H1 (cell line): Measurements from ENCODE around the gene PRR19. TPM values are rescaled to one million over a fixed set of nuclear protein-coding genes. Genes with fewer than 3 reads are reported as not detected.

ENCODE experiments used
- CTCF ChIA-PET: fragments of 300-600 bp; sonication (Branson Sonifier 250); formaldehyde crosslinking; loops from one replicate; lab custom pipeline; 2021; ENCODE audit not compliant: partially characterized antibody; lab: Charles Lee
- POLR2A ChIA-PET: fragments of 300-600 bp; sonication (Branson Sonifier 250); formaldehyde crosslinking; loops from one replicate; lab custom pipeline; 2021; ENCODE audit warnings: inconsistent platforms; ENCODE audit not compliant: partially characterized antibody; lab: Charles Lee
- DNase-seq, 2 experiments: peaks; one replicate each; pipeline versions ENCODE4 v3.0.0 to v3.0.0-alpha.2; 2010 to 2022; ENCODE audit warnings: low spot score in 2 of 2, low read depth in 1 of 2, mixed read lengths in 1 of 2
- FAIRE-seq: peaks from 2 replicates; lab custom pipeline; 2011; peaks lifted over from hg19 to GRCh38; lab: Jason Lieb, UNC
- H2AFZ ChIP-seq: 2 replicates; pipeline ENCODE4 v1.8.1; 2012; ENCODE audit warnings: low read length, inconsistent platforms
- H2AK5ac ChIP-seq: 2 replicates; pipeline ENCODE4 v1.6.1; 2013; ENCODE audit warnings: low read depth, low read length
- H2BK120ac ChIP-seq: replicated peaks from 2 replicates; pipeline ENCODE3; 2013; ENCODE audit warnings: low read depth, low read length, inconsistent platforms
- H2BK12ac ChIP-seq: 2 replicates; pipeline ENCODE4 v1.6.1; 2013; ENCODE audit warnings: low read depth, low read length
- H2BK15ac ChIP-seq: 2 replicates; pipeline ENCODE4 v1.6.1; 2013; ENCODE audit warnings: low read length
- H2BK20ac ChIP-seq: 2 replicates; pipeline ENCODE4 v1.6.1; 2013; ENCODE audit warnings: low read length
- H2BK5ac ChIP-seq: 2 replicates; pipeline ENCODE4 v1.6.1; 2013; ENCODE audit warnings: low read depth, low read length
- H3K14ac ChIP-seq: 2 replicates; pipeline ENCODE4 v1.6.1; 2013; ENCODE audit warnings: inconsistent platforms; ENCODE audit not compliant: insufficient read length
- H3K18ac ChIP-seq: 2 replicates; pipeline ENCODE4 v1.6.1; 2013; ENCODE audit warnings: low read length; ENCODE audit errors: extremely low read depth
- H3K23ac ChIP-seq: 2 replicates; pipeline ENCODE4 v1.6.1; 2013; ENCODE audit warnings: inconsistent platforms; ENCODE audit not compliant: insufficient read length
- H3K23me2 ChIP-seq: 2 replicates; pipeline ENCODE4 v1.6.1; 2013; ENCODE audit warnings: low read depth, low read length
- H3K27ac ChIP-seq: 2 replicates; pipeline ENCODE4 v1.6.1; 2011; ENCODE audit warnings: low read depth, low read length, inconsistent platforms
- H3K27me3 ChIP-seq, 4 experiments: replicated peaks in 1 of 4; 1 replicate in 1 of 4; 2 replicates in 3 of 4; pipeline versions ENCODE4 v1.6.1 to v1.8.1; 2011 to 2013; ENCODE audit warnings: low read length in 3 of 4, mild to moderate bottlenecking in 3 of 4, inconsistent platforms in 2 of 4, mixed read lengths in 2 of 4, moderate library complexity in 1 of 4; ENCODE audit not compliant: control insufficient read depth in 3 of 4, insufficient read depth in 3 of 4; ENCODE audit errors: extremely low read depth in 1 of 4
- H3K36me3 ChIP-seq, 4 experiments: 2 replicates each; pipeline versions ENCODE4 v1.6.1 to v1.8.1; 2011 to 2013; ENCODE audit warnings: mild to moderate bottlenecking in 4 of 4, low read length in 3 of 4, moderate library complexity in 2 of 4, control low read depth in 1 of 4, inconsistent platforms in 1 of 4; ENCODE audit not compliant: insufficient read depth in 4 of 4, control insufficient read depth in 2 of 4
- H3K4ac ChIP-seq: replicated peaks from 2 replicates; pipeline ENCODE3; 2013; ENCODE audit warnings: low read length, low read depth, mixed read lengths, inconsistent platforms; ENCODE audit not compliant: insufficient read length
- H3K4me1 ChIP-seq, 4 experiments: replicated peaks in 1 of 4; 1 replicate in 1 of 4; 2 replicates in 3 of 4; pipeline versions ENCODE4 v1.6.1 to v1.8.1; 2011 to 2013; ENCODE audit warnings: low read length in 3 of 4, inconsistent platforms in 2 of 4, mixed read lengths in 1 of 4; ENCODE audit not compliant: insufficient read depth in 4 of 4, control insufficient read depth in 3 of 4
- H3K4me2 ChIP-seq, 2 experiments: 2 replicates each; pipeline versions ENCODE4 v1.6.1 to v1.8.1; 2011 to 2013; ENCODE audit warnings: low read depth in 2 of 2, low read length in 2 of 2, control low read depth in 1 of 2, inconsistent platforms in 1 of 2, mild to moderate bottlenecking in 1 of 2; ENCODE audit not compliant: insufficient read depth in 1 of 2
- H3K4me3 ChIP-seq, 4 experiments: fragments of 200-600, 300-600 bp in 1 of 4; sonication (generic), shearing (Covaris generic), sonication (Bioruptor Twin) in 1 of 4; 2 replicates each; pipeline versions ENCODE4 v1.5.1 to v1.8.1; 2011 to 2016; ENCODE audit warnings: low read length in 4 of 4, low read depth in 3 of 4, control low read depth in 2 of 4, inconsistent platforms in 2 of 4, mild to moderate bottlenecking in 2 of 4, mixed read lengths in 1 of 4, moderate library complexity in 1 of 4; ENCODE audit not compliant: insufficient read depth in 2 of 4; ENCODE audit errors: extremely low read depth in 1 of 4
- H3K56ac ChIP-seq: replicated peaks from 2 replicates; pipeline ENCODE3; 2013; ENCODE audit warnings: low read depth, mild to moderate bottlenecking, mixed read lengths, low read length, inconsistent platforms; ENCODE audit not compliant: insufficient read length
- H3K79me1 ChIP-seq: 2 replicates; pipeline ENCODE4 v1.6.1; 2013; ENCODE audit warnings: low read depth, low read length, control low read depth
- H3K79me2 ChIP-seq, 2 experiments: 2 replicates each; pipeline versions ENCODE4 v1.6.1 to v1.8.1; 2012 to 2013; ENCODE audit warnings: low read length in 2 of 2, mild to moderate bottlenecking in 2 of 2, inconsistent platforms in 1 of 2; ENCODE audit not compliant: insufficient read depth in 2 of 2, control insufficient read depth in 1 of 2
- H3K9ac ChIP-seq, 4 experiments: replicated peaks in 1 of 4; 1 replicate in 1 of 4; 2 replicates in 3 of 4; pipeline versions ENCODE4 v1.6.1 to v1.8.1; 2011 to 2013; ENCODE audit warnings: low read depth in 3 of 4, low read length in 3 of 4, control low read depth in 2 of 4, mild to moderate bottlenecking in 2 of 4, moderate library complexity in 2 of 4, inconsistent platforms in 1 of 4; ENCODE audit errors: extremely low read depth in 1 of 4
- H3K9me3 ChIP-seq, 2 experiments: 2 replicates each; pipeline versions ENCODE4 v1.6.1 to v1.8.1; 2012 to 2013; ENCODE audit warnings: mild to moderate bottlenecking in 2 of 2, moderate library complexity in 2 of 2, control low read depth in 1 of 2, inconsistent platforms in 1 of 2, low read depth in 1 of 2, low read length in 1 of 2, mixed read lengths in 1 of 2; ENCODE audit not compliant: insufficient read depth in 2 of 2
- H4K20me1 ChIP-seq, 2 experiments: replicated peaks in 1 of 2; 2 replicates each; pipeline versions ENCODE3 to v1.8.1; 2011 to 2013; ENCODE audit warnings: inconsistent platforms in 2 of 2, low read length in 2 of 2, mild to moderate bottlenecking in 1 of 2; ENCODE audit not compliant: insufficient read depth in 2 of 2, control insufficient read depth in 1 of 2
- H4K5ac ChIP-seq: 2 replicates; pipeline ENCODE4 v1.6.1; 2013; ENCODE audit warnings: low read length, low read depth, mixed read lengths, inconsistent platforms; ENCODE audit not compliant: insufficient read length
- H4K8ac ChIP-seq: 2 replicates; pipeline ENCODE4 v1.8.0; 2013; ENCODE audit warnings: mild to moderate bottlenecking, moderate library complexity, low read length, inconsistent platforms; ENCODE audit not compliant: insufficient read depth; ENCODE audit errors: extremely low read depth
- H4K91ac ChIP-seq: replicated peaks from 2 replicates; pipeline ENCODE3; 2013; ENCODE audit warnings: low read length, mixed read lengths, inconsistent platforms; ENCODE audit not compliant: insufficient read length
- WGBS, 2 experiments: shearing (Covaris generic) in 1 of 2; methylation state at CpG; one replicate each; pipeline versions ENCODE4 v1.1.6 to v1.1.7; 2013 to 2015; ENCODE audit warnings: low lambda C conversion rate in 2 of 2, mixed read lengths in 2 of 2, inconsistent platforms in 1 of 2, low coverage in 1 of 2, missing lambda C conversion rate in 1 of 2; ENCODE audit not compliant: insufficient replicate concordance in 2 of 2, insufficient coverage in 1 of 2, insufficient read length in 1 of 2; ENCODE audit errors: extremely low coverage in 1 of 2, missing lambda C conversion rate in 1 of 2; 5-methylcytosine and 5-hydroxymethylcytosine counted together
- polyA plus RNA-seq, 7 experiments: library from polyadenylated mRNA; depleted of rRNA in 3 of 7; stranded (reverse) in 5 of 7; unstranded in 2 of 7; fragments of >200 nt in 5 of 7; fragments of 200-250 nt in 2 of 7; gene quantifications; 1 replicate in 5 of 7; 2 replicates in 1 of 7; 4 replicates in 1 of 7; pipeline versions ENCODE4 v1.2.1 to v1.2.3, GENCODE V29; 2011 to 2013; ENCODE audit warnings: missing spikeins in 2 of 7, mixed read lengths in 2 of 7
- total RNA-seq: library from RNA; stranded (reverse); fragmentation: NEBNext Ultra II Directional; extraction: Animal tissue kit (Norgen Biotek cat#: 25700); gene quantifications from 2 replicates; pipeline ENCODE4 v1.2.1, GENCODE V29; 2021

Gene PRR19
- total and polyA plus RNA-seq, 2 of the 8 experiments (the other 6 are each of a cell fraction or from before 2014, with no cell fraction given), result 7.2 to 7.5 TPM

GRCh38 chr19:42275517-42275916, 26.4 kb upstream of the PRR19 start:
- no peak overlapping the region for H3K4me3 ChIP-seq
- peaks cover 0 to 15% (median 5%) of the 10 kb centered on the region in 4 experiments; a peak in 2 of 8 replicates for H3K36me3 ChIP-seq
- H2AK5ac ChIP-seq, result no peak overlapping the region
- no peak overlapping the region for H4K91ac ChIP-seq
- no peak overlapping the region for H4K5ac ChIP-seq
- H4K8ac ChIP-seq, result no peak overlapping the region
- H3K79me1 ChIP-seq, result peaks cover 2% of the 10 kb centered on the region
- no peak overlapping the region for H3K27ac ChIP-seq
- H3K27me3 ChIP-seq, result no peaks in the 10 kb centered on the region
- H3K79me2 ChIP-seq, result peaks cover 0 to 5% of the 10 kb centered on the region in 2 experiments; a peak in 1 of 4 replicates
- no peak overlapping the region for H3K4me2 ChIP-seq
- FAIRE-seq (no peak), DNase-seq (no peak)
- H3K9me3 ChIP-seq, result no peaks in the 10 kb centered on the region
- H3K4me1 ChIP-seq, result peaks cover 0 to 14% (median 5%) of the 10 kb centered on the region in 4 experiments; a peak in 5 of 7 replicates
- H2BK20ac ChIP-seq, result no peak overlapping the region
- no peak overlapping the region for H3K18ac ChIP-seq
- CTCF ChIA-PET, result interaction anchor here (0.9 to 2.3 kb wide), 4 partner anchors 21 to 167 kb away, joined by 4 to 24 read pairs (median 4); partner anchors contain the start of gene GSK3A
- no peak overlapping the region for H3K23ac ChIP-seq
- peaks cover 0 to 10% of the 10 kb centered on the region in 2 experiments for H4K20me1 ChIP-seq
- H2AFZ ChIP-seq, result no peak overlapping the region
- no peak overlapping the region for H2BK15ac ChIP-seq
- no peak overlapping the region for H2BK12ac ChIP-seq
- H3K9ac ChIP-seq, result no peak overlapping the region
- H3K4ac ChIP-seq, result no peak overlapping the region
- H2BK120ac ChIP-seq, result no peak overlapping the region
- no peak overlapping the region; the same call in 1 of the 2 replicates for H2BK5ac ChIP-seq
- POLR2A ChIA-PET, result interaction anchor here (1.2 kb wide), 1 partner anchor 18 kb away, joined by 3 read pairs; no protein-coding TSS in a partner anchor
- no peak overlapping the region for H3K56ac ChIP-seq
- H3K23me2 ChIP-seq, result peaks cover 1% of the 10 kb centered on the region; the same call in 1 of the 2 replicates
- 88% methylated on average over 3 of the region's 3 CpGs; no CpG with 5 or more reads in 1 of the 2 experiments for WGBS, 2 experiments
- H3K14ac ChIP-seq, result no peak overlapping the region
